LHCN-M2 (cell line): Measurements from ENCODE around the gene MARK3. TPM values are rescaled to one million over a fixed set of nuclear protein-coding genes. Genes with fewer than 3 reads are reported as not detected.

Experiments used
- DNase-seq: peaks from one replicate; pipeline ENCODE4 v3.0.0-alpha.2; 2012; ENCODE audit warnings: low read depth
- total RNA-seq: library from RNA; depleted of rRNA; stranded (reverse); fragments of >200 nt; gene quantifications from 2 replicates; pipeline ENCODE4 v1.2.3, GENCODE V29; 2014

Gene MARK3
- total RNA-seq, 1 experiment from 2014 or later: 61.1 TPM

- no peak for DNase-seq
Measured at GRCh38 chr14:103485504-103485903, 100.3 kb downstream of the MARK3 start.

DNA sequence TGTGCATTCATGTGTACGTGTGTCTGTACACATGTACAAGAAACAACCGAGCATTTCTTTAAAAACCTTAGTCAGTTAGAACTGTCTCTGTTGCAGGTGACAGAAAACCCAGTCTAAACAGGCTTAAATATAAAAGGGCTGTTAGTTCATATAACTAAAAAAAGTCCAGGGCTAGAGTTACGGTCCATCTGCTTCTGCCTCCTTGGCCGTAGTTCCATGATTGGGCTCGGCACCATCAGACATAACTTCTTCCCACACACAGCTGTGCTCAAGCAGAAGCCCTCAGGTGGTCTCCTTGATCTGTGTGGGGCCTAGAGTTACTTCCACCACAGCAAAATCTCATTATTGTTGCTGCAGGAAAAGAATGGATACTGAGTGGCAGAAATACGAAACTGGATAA is 102.9 kb downstream of the MARK3 start:
- DNase-seq: no peak

DNA sequence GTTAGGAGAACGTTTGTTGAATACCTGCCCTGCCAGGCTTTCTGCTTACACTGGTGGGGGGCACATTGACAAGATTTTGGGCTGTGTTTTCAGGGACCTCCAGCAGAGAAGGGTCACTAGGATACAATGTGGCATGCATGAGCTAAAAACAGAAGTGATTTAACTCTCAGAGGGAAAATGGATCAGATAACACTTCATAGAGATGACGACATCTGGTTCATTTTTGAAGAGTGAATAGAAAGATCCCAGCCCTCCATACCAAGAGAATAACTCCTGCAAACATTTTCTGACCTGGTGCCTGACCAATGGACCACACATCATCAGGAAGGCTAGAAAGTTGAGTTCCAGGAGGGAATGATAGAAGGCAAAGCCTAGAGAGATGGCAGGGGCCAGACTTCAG is 103.7 kb downstream of the MARK3 start:
- peak; percentile 34 for DNase-seq

- no peak for DNase-seq
Measured at GRCh38 chr14:103489621-103490020, 104.4 kb downstream of the MARK3 start.

DNA sequence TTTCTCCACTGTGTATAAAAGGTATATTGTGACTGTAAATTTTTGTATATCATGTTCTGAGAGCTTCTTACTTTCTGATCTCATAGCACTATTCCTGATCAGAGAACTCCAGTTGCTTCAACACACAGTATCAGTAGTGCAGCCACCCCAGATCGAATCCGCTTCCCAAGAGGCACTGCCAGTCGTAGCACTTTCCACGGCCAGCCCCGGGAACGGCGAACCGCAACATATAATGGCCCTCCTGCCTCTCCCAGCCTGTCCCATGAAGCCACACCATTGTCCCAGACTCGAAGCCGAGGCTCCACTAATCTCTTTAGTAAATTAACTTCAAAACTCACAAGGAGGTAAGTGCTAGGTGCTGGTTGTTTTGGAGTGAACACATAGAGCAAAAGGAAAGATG is 106.5 kb downstream of the MARK3 start:
- DNase-seq: no peak

DNA sequence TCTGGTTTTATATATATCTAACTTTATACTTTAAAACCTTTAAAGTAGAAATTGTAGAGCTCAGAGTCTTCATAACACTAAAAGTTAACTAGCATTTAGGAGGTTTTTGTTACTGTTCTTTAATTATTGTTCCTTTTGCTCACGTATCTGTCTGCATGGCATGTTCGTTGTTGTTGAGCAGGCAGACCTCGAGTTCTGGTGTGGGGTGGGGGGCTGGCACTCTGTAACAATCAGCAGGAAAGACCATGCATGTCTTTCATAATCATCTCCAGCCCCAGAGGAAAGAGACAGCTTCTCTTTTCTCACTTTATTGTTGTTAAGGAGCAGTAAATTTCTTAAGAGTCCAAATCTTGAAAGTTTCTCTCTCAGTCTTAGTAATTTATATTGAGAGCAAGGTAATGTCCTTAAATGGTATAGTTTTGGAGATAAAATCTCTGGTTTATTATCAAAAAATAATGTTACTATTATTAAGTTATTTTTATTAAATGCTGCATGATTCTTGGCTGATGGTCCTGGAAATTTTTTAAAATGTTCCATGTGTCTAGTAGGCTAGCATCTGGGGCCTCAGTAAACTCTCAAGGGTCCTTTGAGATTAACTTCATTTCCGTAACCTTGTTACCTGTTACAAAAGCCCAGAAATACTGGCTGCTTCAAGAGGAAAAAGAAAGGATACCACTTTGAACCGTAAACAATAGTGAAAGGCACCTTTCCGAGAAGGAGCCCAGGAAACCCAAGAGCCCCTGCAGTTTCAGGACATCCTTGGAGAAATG is 107.1 kb downstream of the MARK3 start:
- DNase-seq: no peak

DNA sequence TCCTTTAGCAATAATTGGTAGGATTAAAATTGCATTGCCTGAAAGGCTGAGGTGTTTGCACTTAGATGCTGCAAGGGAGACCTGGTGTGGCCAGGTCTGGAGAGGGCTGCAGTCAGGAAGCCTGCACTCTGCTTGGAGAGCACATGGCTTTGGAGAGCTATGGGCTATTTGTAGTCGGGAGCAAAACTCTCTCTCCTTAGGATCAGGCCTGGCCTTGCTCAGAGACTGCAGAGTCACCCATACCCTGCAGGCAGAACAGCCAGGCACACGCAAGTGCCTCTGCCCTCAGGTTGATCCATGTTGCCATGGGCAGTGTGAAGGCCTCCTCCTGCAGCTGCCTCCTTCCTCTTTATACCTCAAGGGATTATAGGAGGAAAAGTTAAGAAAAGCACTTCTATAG is 110.6 kb downstream of the MARK3 start:
- DNase-seq: no peak

- DNase-seq: no peak
Measured at GRCh38 chr14:103496776-103497175, 111.6 kb downstream of the MARK3 start.

GRCh38 chr14:103499709-103500108 is 114.5 kb downstream of the MARK3 start:
- no peak for DNase-seq

DNA sequence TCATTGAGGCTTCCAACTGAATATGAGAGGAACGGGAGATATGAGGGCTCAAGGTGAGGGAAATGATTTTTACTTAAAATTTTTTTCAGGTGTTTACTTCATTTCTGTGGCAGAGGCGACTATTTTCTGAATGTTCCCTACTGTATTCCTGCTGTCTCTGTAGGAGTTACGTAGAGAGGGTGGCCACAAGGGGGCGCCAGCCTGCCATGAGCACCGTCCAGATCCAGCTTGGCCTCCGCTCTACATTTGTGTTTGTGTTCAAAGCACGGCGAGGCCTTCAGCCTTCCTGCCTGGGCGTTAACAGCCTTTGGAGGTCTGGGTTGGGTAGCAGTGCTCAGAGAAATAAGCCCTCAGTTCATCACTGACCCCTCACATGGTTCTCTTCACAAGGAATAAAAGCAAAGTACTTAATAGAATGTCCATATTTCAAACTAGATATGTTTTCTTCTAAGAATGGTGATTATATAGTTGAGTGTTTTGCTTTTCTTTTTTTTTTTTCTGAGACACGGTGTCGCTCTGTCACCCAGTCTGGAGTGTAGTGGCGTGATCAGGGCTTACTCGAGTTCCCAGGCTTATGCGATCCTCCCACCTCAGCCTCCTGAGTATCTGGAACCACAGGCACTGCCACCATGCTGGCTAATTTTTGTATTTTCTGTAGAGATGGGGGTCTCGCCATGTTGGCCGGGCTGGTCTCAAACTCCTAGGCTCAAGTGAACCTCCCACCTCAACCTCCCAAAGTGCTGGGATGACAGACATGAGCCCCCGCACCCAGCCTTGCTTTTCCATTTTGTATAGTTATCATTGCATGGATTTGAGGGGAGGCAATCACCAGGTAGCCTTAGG is 115.2 kb downstream of the MARK3 start:
- DNase-seq: peak; percentile 70

DNA sequence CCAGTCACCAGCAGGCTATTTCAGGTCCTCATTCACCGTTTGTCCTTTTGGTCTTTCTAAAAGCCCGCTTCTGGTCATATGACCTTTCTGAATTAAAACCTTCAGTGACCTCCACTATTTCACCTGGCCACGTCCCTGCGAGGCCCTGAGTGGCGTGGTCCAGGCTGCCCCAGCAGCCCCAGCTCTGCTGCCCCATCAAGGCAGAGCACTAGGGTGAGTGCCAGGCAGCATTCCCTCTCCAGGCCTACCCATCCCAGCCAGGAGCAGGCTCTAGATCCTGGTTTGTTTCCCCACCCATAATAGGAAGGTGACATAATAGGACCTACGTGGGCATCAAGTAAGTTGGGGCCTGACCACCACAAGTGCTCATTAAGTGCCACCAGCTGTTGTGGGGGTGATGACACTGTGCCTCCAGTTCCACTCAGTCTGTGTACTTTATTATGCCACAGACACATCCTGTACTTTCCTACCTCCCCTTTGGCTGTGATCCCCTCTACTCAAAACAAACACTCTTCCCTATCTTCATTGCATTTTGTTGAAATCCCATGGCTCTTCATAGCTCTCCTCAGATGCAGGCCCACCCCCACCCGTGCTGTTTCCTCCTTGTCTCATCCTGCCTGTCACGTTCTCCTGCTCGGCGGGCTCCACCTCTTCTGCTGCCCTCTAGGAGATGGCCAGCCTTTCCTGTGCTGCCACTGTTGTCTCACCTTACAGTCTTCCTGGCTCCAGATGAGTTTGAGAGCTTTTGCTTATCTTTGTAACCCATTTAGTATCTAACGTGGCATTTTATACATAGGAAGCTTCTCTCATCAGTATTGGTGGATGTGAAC is 116.0 kb downstream of the MARK3 start:
- no peak for DNase-seq

- DNase-seq: no peak
Measured at GRCh38 chr14:103501921-103502669, 116.9 kb downstream of the MARK3 start.

DNA sequence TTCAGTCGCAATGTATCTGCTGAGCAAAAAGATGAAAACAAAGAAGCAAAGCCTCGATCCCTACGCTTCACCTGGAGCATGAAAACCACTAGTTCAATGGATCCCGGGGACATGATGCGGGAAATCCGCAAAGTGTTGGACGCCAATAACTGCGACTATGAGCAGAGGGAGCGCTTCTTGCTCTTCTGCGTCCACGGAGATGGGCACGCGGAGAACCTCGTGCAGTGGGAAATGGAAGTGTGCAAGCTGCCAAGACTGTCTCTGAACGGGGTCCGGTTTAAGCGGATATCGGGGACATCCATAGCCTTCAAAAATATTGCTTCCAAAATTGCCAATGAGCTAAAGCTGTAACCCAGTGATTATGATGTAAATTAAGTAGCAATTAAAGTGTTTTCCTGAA is 117.7 kb downstream of the MARK3 start:
- no peak for DNase-seq

DNA sequence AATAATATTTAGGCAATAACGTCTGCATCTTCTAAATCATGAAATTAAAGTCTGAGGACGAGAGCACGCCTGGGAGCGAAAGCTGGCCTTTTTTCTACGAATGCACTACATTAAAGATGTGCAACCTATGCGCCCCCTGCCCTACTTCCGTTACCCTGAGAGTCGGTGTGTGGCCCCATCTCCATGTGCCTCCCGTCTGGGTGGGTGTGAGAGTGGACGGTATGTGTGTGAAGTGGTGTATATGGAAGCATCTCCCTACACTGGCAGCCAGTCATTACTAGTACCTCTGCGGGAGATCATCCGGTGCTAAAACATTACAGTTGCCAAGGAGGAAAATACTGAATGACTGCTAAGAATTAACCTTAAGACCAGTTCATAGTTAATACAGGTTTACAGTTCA is 118.1 kb downstream of the MARK3 start:
- DNase-seq: no peak

DNA sequence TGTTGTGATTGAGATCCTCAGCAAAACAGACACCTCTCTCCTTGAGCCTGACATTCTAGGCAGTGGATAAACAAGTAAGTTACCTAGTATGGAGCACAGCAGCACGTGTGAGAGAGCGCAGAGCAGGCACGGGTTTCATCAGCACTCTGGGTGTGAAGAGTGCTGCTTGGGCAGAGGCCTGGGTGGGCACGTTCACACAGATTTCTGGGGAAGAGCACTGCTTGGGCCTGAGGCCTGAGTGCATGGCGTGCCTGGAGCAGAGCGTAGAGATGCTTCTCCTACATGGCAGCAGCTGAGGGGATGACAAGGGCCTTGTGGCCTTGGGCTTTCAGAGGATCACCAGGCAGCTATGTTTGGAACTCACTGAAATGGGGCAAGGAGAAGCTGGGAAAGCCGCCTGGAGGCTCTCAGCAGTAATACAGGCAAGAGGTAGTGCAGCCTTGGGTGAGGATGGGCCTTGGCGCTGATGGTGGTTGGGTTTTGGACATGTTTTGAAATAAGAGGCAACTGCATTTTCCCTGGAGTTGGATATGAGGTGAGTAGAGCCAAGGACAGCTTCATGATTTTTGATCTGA is 119.9 kb downstream of the MARK3 start:
- no peak for DNase-seq

GRCh38 chr14:103507751-103508150 is 122.5 kb downstream of the MARK3 start:
- no peak for DNase-seq

GRCh38 chr14:103508521-103509329 is 123.5 kb downstream of the MARK3 start:
- DNase-seq: no peak

- DNase-seq: no peak
Measured at GRCh38 chr14:103509864-103510723, 124.9 kb downstream of the MARK3 start.
